ENCODE data around the gene TPD52L2.

GRCh38 chr20:63896264-63897105 lies 31.4 kb downstream of the TPD52L2 start:
- no peak for TF ChIP-seq POLR2A (IDR thresholded peaks at IDR 0.05)
- TF ChIP-seq EP300 (IDR thresholded peaks at IDR 0.05) = no peak
- no peak for TF ChIP-seq CTCF (IDR thresholded peaks at IDR 0.05)
- no peak for TF ChIP-seq POLR2AphosphoS5 (IDR thresholded peaks at IDR 0.05)
